G401.6 (cell line): ENCODE data around the gene MYOG.

Source experiments
- FAIRE-seq: peaks from 2 replicates; lab custom pipeline; 2012; peaks lifted over from hg19 to GRCh38; lab: Jason Lieb, UNC

The MYOG gene

GRCh38 chr1:203072002-203072602 is 13.7 kb downstream of the MYOG start:
- no peak for FAIRE-seq

DNA sequence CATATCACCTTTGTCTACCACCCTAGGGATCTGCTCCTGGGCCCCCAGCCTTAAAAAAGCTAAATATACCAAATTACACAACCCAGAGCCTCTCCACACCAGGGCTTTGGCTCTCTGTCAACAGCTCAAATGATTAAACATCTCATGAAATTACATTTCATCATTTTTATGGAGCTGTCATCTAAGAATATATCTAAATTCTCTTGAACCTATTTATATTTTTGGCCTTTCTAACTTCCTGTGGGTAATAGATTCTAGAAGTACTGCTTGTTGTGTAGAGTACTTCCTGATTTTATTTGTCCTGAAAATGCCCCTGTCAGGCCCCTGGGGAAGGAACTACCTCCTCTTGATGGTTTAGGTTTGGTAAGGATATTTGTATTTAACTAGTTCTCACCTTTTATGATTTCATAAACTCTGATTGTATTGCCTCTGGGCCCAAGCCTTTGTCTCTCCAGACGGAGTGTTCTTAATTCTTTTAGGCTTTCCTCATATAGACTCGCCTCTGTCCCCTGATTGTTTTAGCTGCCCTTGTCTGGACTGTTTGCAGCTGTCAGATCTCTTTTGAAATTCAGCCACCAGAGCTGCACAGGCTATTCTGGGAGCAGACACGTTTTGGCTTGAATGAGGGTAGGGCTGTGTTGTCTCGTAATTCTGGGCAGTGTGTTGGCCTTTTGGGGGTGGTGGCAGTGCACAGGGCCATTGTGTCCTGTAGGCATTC is 16.6 kb downstream of the MYOG start:
- no peak for FAIRE-seq

DNA sequence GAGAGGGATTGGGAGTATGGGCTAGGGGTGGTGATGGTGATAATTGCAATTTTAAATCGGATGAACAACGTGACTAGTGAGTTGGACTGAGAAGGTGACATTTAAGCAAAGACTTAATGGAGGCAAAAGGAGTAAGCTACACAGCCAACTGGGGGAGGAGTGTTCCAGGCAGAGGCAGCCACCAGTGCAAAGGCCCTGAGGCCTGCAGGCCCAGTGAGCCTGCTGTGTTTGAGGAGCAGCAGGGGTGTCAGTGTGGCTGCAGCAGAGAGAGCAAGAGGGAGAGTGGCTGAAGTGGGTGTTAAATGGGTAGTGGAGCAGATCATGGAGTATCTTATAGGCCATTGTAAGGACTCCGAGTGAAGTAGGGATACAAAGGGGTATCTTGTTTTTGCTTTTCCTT is 18.8 kb downstream of the MYOG start:
- no peak for FAIRE-seq

GRCh38 chr1:203065986-203066385 is 19.8 kb downstream of the MYOG start:
- FAIRE-seq, result no peak

- FAIRE-seq, result no peak
Observed at GRCh38 chr1:203065191-203065590, 20.6 kb downstream of the MYOG start.

DNA sequence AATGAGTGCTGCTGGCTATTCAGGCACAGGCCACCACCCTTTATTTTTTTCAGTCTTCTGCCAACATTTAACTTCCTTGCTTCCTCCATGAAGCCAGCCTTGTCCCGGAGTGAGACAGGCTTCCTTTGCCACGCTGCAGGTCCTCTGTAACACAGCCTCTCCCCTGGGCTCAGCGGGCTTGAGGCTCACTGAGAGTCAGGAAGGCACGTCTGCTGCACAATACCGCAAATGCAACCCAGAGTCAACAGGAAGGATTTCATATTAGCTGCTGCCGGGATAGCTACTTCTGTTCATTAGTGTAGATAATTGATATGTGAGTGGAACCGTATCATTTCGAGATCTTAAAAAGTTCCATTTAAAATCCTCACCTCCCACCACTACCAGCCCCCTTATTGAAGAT is 22.5 kb downstream of the MYOG start:
- no peak for FAIRE-seq

DNA sequence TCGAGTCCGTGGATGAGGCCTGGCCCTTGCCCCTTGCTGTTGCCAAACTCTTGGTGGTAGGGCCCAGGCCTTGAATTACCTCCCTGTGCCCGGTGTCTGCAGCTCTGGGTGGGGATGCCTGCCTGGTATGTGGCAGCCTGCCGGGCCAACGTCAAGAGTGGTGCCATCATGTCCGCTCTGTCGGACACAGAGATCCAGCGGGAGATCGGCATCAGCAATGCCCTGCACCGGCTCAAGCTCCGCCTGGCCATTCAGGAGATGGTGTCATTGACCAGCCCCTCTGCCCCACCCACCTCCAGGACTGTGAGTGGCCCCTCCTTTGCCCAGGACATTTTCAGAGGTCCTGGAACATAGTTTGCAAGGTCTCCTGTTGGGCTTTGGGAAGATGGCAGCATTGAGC is 25.7 kb downstream of the MYOG start:
- no peak for FAIRE-seq

- FAIRE-seq, result no peak
Observed at GRCh38 chr1:203059485-203059884, 26.3 kb downstream of the MYOG start.

DNA sequence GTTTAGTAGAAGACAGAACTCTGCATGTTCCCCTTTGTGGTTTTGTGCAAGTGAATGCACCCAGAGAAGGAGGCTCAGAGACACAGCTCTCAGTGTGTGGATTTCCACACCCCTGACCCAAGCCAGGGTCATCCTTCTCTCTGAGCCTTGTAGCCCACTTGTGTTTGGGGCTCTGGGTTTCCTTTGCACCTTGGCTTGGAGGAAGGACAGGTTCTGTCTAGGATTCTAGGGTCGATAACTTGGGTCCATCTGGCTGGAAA is 27.2 kb downstream of the MYOG start:
- FAIRE-seq, result no peak

DNA sequence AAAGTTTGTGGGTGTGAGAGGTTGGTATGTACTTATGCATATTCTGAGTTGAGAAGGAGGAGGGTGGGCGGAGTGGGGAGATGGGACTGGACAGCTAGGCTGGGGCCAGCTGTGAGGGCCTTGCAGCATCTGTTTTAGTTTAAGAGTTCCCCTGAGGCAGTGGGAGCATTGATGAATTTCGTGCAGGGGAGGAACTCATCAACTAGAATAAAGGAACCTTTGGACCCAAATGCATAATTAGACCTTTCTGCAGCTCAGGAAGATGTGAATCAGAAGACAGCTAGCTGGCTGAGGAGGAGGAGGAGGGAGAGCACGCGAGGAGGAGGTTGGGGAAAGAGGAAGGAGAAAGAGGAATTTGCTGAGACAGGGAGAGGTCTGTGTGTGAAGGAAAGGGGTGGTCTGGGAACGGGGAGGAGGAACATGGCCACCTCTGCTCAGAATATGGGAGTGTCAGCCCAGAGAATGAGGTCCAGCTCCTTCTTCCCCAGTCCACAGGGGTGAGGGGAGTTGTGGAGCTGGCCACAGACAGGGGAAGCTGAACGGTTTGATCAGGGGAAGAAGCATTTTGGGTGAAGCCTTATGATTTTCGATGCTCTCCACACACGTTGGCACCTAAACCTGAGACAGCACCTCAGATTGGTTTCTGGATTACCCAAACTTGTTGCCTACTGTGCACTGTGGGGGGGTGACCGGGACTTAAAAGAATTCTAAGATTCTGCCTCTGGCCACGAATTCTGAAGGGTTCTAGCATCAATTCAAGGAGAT is 27.7 kb downstream of the MYOG start:
- no peak for FAIRE-seq

GRCh38 chr1:203056516-203056915 is 29.3 kb downstream of the MYOG start:
- no peak for FAIRE-seq

DNA sequence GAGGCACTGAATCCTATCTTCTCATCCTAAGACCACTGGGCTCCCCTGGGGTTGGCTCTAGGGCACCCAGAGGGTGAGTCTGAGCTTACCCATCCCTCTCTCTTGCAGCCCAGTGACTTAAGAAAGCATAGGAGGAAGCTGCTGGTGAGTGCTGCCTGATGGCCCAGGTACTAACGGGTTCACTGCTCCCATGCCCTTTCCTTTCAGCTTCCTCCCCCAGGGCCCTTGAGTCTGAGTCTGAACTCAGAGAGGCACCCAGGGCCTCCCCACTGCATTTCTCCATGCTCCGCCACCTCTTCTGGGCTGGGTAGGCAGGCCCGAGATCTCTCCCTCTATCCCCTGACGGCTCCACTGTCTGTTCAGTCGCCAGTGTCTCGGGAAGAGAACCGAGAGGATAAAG is 29.8 kb downstream of the MYOG start:
- no peak for FAIRE-seq

DNA sequence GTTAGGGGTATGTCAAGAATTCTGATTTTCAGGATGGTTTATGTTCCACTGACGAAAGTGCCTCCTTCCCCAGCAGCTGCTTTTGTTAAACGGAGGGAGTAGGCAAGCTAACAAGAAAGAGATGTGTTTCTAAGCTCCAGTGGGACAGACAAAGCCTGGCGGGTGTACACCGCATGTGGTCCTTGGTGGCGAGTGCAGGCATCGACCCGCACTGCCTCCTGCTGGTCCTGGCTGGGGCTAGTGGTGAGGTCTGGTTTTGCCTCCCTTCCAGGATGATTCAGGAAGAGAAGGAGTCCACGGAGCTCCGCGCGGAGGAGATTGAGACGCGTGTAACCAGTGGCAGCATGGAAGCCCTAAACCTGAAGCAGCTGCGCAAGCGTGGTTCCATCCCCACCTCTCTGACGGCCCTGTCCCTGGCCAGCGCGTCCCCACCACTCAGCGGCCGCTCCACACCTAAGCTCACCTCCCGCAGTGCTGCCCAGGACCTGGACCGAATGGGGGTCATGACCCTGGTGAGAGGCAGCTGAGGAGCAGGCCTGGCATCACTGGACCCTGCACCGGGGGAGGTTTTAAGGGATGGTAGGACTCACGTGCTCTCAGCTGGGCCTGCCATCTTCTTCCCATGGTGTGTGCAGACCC is 30.5 kb downstream of the MYOG start:
- FAIRE-seq, result no peak

DNA sequence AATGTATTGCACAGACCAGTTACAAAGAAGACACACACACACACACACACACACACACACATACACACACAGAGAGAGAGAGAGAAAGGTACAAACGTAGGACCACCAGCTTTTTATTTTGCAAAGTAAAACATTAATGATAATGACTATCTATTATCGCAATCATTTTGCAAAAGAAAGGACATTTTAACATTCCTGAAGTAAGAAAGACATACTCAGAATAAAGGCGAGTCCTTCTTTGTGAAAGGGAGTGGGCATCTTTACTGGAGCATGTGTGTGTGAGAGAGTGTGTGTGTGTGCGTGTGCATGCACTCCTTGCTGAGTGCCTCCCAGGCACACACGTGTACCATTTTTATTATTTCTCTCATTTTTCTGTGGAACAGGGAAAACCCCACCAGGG is 31.2 kb downstream of the MYOG start:
- no peak for FAIRE-seq

DNA sequence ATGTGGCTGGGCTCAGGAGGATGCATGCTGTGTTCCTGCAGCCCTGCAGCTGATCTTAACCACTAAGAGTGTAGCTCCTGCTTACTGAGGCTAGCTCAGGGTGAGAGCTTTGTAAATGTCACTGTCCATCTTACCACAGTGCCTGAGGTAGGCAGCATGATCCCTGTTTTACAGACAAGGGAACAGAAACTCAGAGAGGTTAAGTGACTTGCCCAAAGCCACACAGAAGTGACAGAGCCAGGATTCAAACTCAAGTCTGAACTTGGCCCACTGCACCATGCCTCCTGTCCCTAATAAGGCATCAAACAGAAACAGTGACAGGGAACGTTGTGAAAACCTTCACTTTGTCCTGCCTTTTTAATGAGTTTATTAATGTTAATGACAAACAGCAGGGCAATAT is 31.6 kb downstream of the MYOG start:
- FAIRE-seq, result no peak

GRCh38 chr1:203052601-203053000 is 33.2 kb downstream of the MYOG start:
- FAIRE-seq, result no peak

GRCh38 chr1:203051841-203052324 is 33.9 kb downstream of the MYOG start:
- no peak for FAIRE-seq

DNA sequence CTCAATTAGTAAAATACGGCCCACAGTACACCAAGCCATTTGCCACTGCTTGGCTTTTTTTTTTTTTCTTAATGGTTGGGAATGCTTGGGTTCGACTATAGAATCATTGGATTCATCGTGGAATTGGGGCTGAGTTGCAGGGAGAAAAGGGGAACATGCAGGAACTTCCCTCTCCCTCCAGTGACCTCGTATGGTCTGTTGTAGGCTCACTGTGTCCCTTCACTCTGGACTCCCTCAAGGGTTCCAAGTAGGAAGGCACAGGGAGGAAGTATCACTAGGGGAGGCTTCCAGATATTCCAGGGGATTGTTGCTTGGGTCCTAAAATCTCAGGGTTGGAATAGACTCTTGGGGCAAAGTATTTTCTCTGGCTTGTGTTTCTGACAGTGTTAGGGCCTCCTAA is 35.0 kb downstream of the MYOG start:
- no peak for FAIRE-seq

DNA sequence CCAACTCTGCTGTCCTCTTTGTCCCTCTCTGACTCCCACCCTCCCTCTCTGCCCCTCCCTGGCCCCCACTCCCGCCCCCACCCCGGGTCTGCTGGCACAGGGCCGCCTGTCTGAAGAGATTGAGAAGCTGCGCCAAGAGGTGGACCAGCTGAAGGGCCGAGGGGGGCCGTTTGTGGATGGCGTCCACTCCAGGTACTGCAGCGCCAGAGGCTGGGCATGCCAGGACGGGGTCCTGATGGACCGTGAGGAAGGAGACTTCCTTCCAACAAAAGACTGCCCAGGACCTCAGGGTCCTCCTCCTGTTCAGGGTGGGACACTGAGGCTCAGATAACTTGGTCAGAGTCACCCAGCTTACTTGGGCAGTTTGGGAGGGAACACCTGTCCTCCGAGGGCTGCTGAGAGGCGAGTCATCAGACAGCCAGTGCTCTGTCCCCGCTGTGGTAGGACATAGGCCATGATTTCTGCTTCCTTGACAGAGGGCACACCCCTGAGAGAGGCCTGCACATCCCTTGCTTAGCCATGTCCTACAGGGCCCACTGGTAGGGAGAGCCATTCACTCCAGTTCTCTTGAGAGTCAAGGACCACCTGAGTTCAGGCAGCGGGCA is 36.1 kb downstream of the MYOG start:
- FAIRE-seq, result no peak

DNA sequence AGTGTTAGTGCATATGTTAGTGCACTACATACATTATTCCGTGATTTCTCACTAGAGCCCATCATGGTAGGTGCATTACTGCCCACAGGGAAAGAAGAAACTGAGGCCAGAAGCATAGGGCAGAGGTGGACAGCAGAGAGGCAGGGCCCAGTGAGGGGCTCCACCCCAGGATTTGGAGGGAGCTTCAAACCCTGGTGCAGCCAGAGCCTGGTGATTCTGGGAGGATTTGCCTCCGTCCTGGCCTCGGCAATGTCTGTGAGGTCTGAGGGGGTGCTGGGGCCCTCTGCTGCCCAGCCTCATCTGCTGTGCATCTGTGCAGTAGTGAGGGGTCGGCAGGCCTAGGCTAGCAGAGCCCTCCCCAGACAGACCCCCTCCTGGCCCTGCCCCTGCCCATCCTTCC is 36.7 kb downstream of the MYOG start:
- FAIRE-seq, result no peak

- no peak for FAIRE-seq
Observed at GRCh38 chr1:203048555-203049051, 37.2 kb downstream of the MYOG start.

GRCh38 chr1:203048086-203048485 is 37.7 kb downstream of the MYOG start:
- no peak for FAIRE-seq
